Measurements from ENCODE around the gene STMND1. TPM values are rescaled to one million over a fixed set of nuclear protein-coding genes. Genes with fewer than 3 reads are reported as not detected.

Gene STMND1
- total RNA-seq, 2 donors from 2014 or later, result not detected

- no peak for TF ChIP-seq CTCF (IDR thresholded peaks at IDR 0.05)
- no peaks in the 10 kb centered on the region for H3K36me3 ChIP-seq
- no peak for ATAC-seq (ENCODE audit: insufficient number of reproducible peaks, low FRiP score, low read depth)
Measured at GRCh38 chr6:17150096-17150495, 48.2 kb downstream of the STMND1 start.

GRCh38 chr6:17151888-17152287 is 50.0 kb downstream of the STMND1 start:
- TF ChIP-seq CTCF (IDR thresholded peaks at IDR 0.05), result no peak
- no peak overlapping the region for H3K4me3 ChIP-seq
- H3K4me1 ChIP-seq (ENCODE audit: control insufficient read depth in 1 of 2, low read depth in 2 of 2), result no peaks in the 10 kb centered on the region
- DNase-seq (ENCODE audit: low spot score) (no peak), ATAC-seq (ENCODE audit: insufficient number of reproducible peaks, low FRiP score, low read depth) (no peak)
- H3K27ac ChIP-seq, result no peak overlapping the region
- H3K27me3 ChIP-seq (replicated peaks; ENCODE audit: insufficient read depth), result no peaks in the 10 kb centered on the region
- peaks cover 3% of the 10 kb centered on the region for H3K9me3 ChIP-seq
- H3K36me3 ChIP-seq, result no peaks in the 10 kb centered on the region

More at GRCh38 chr6:17150096-17150495, 48.2 kb downstream of the STMND1 start:
- Histone ChIP-seq H3K9me3 (peaks cover 3% of the 10 kb centered on the region), H3K27ac (no peak overlapping the region), H3K4me3 (no peak overlapping the region), H3K27me3 (replicated peaks; ENCODE audit: insufficient read depth) (no peaks in the 10 kb centered on the region), H3K4me1 (ENCODE audit: control insufficient read depth in 1 of 2, low read depth in 2 of 2) (no peaks in the 10 kb centered on the region)
- no peak for DNase-seq (ENCODE audit: low spot score)

- H3K36me3 ChIP-seq, result no peaks in the 10 kb centered on the region
- no peaks in the 10 kb centered on the region for H3K27me3 ChIP-seq (replicated peaks; ENCODE audit: insufficient read depth)
- no peak overlapping the region for H3K27ac ChIP-seq
- no peak for TF ChIP-seq CTCF (IDR thresholded peaks at IDR 0.05)
- no peak overlapping the region for H3K4me3 ChIP-seq
- DNase-seq (ENCODE audit: low spot score), result no peak
- ATAC-seq (ENCODE audit: insufficient number of reproducible peaks, low FRiP score, low read depth), result no peak
- no peaks in the 10 kb centered on the region for H3K4me1 ChIP-seq (ENCODE audit: control insufficient read depth in 1 of 2, low read depth in 2 of 2)
- peaks cover 3% of the 10 kb centered on the region for H3K9me3 ChIP-seq
Measured at GRCh38 chr6:17152703-17153102, 50.9 kb downstream of the STMND1 start.

GRCh38 chr6:17156112-17156921 is 54.5 kb downstream of the STMND1 start:
- peak; percentile 81 for TF ChIP-seq CTCF (IDR thresholded peaks at IDR 0.05)
- Histone ChIP-seq H3K27me3 (replicated peaks; ENCODE audit: insufficient read depth) (no peaks in the 10 kb centered on the region), H3K4me3 (no peak overlapping the region), H3K4me1 (ENCODE audit: control insufficient read depth in 1 of 2, low read depth in 2 of 2) (no peaks in the 10 kb centered on the region), H3K9me3 (peaks cover 3% of the 10 kb centered on the region), H3K27ac (no peak overlapping the region), H3K36me3 (no peaks in the 10 kb centered on the region)
- DNase-seq (ENCODE audit: low spot score) (peak; percentile 20), ATAC-seq (ENCODE audit: insufficient number of reproducible peaks, low FRiP score, low read depth) (no peak)

- no peak for DNase-seq (ENCODE audit: low spot score)
- no peak overlapping the region for H3K27ac ChIP-seq
- H3K9me3 ChIP-seq, result peaks cover 3% of the 10 kb centered on the region
- no peaks in the 10 kb centered on the region for H3K4me1 ChIP-seq (ENCODE audit: control insufficient read depth in 1 of 2, low read depth in 2 of 2)
- ATAC-seq (ENCODE audit: insufficient number of reproducible peaks, low FRiP score, low read depth), result no peak
- no peak for TF ChIP-seq CTCF (IDR thresholded peaks at IDR 0.05)
- H3K36me3 ChIP-seq, result no peaks in the 10 kb centered on the region
- no peaks in the 10 kb centered on the region for H3K27me3 ChIP-seq (replicated peaks; ENCODE audit: insufficient read depth)
- no peak overlapping the region for H3K4me3 ChIP-seq
Measured at GRCh38 chr6:17156966-17157365, 55.1 kb downstream of the STMND1 start.

Data from thoracic aorta (tissue), 2 donors.